Measurements from ENCODE around the gene ALG6.
"Not testable (repeated sequence)": the region's sequence is repeated elsewhere in the genome, so short reads cannot be mapped to it uniquely, and the experiment has no call there.

Gene ALG6

GRCh38 chr1:63330331-63330916 is 37.0 kb upstream of the ALG6 start:
- H3K27ac ChIP-seq, result no peak overlapping the region
- H3K4me3 ChIP-seq, result no peak overlapping the region
- no peak for TF ChIP-seq CTCF (IDR thresholded peaks at IDR 0.05)
- no peaks in the 10 kb centered on the region for H3K36me3 ChIP-seq
- peaks cover 5 to 83% of the 10 kb centered on the region in 2 donors for H3K27me3 ChIP-seq
- DNase-seq, result no peak
- peaks cover 0 to 8% (median 2%) of the 10 kb centered on the region in 4 donors for H3K4me1 ChIP-seq
- intact Hi-C loops (cut with DNase I; ENCODE audit: low total_unique reads), result no loop called here
- H3K9me3 ChIP-seq, result no peaks in the 10 kb centered on the region

- TF ChIP-seq CTCF (IDR thresholded peaks at IDR 0.05), result no peak
- H3K27me3 ChIP-seq, result peaks cover 0 to 17% of the 10 kb centered on the region in 2 donors
- intact Hi-C loops (cut with DNase I; ENCODE audit: low total_unique reads), result no loop called here
Observed at GRCh38 chr1:63342402-63342801, 25.0 kb upstream of the ALG6 start.

GRCh38 chr1:63343922-63344321 is 23.5 kb upstream of the ALG6 start:
- no peak for DNase-seq
- no peaks in the 10 kb centered on the region for H3K9me3 ChIP-seq
- no peak overlapping the region for H3K27ac ChIP-seq
- no peak overlapping the region for H3K4me3 ChIP-seq
- H3K27me3 ChIP-seq, result peaks cover 0 to 17% of the 10 kb centered on the region in 2 donors
- H3K4me1 ChIP-seq, result no peaks in the 10 kb centered on the region
- no peak for TF ChIP-seq CTCF (IDR thresholded peaks at IDR 0.05)
- no peaks in the 10 kb centered on the region for H3K36me3 ChIP-seq
- intact Hi-C loops (cut with DNase I; ENCODE audit: low total_unique reads), result no loop called here

More at GRCh38 chr1:63342402-63342801, 25.0 kb upstream of the ALG6 start:
- Histone ChIP-seq H3K9me3 (no peaks in the 10 kb centered on the region), H3K4me1 (no peaks in the 10 kb centered on the region), H3K36me3 (no peaks in the 10 kb centered on the region), H3K4me3 (no peak overlapping the region), H3K27ac (no peak overlapping the region)
- DNase-seq, result no peak

GRCh38 chr1:63350320-63350719 is 17.1 kb upstream of the ALG6 start:
- no peaks in the 10 kb centered on the region for H3K9me3 ChIP-seq

GRCh38 chr1:63352736-63353135 is 14.7 kb upstream of the ALG6 start:
- intact Hi-C loops (cut with DNase I; ENCODE audit: low total_unique reads), result no loop called here
- no peak for TF ChIP-seq CTCF (IDR thresholded peaks at IDR 0.05)
- no peaks in the 10 kb centered on the region for H3K4me1 ChIP-seq

More at GRCh38 chr1:63350320-63350719, 17.1 kb upstream of the ALG6 start:
- no peak for DNase-seq
- peaks cover 0 to 8% of the 10 kb centered on the region in 2 donors for H3K27me3 ChIP-seq
- no peak overlapping the region for H3K4me3 ChIP-seq
- no peak for TF ChIP-seq CTCF (IDR thresholded peaks at IDR 0.05)
- H3K27ac ChIP-seq, result no peak overlapping the region
- H3K4me1 ChIP-seq, result no peaks in the 10 kb centered on the region
- intact Hi-C loops (cut with DNase I; ENCODE audit: low total_unique reads), result no loop called here
- no peaks in the 10 kb centered on the region for H3K36me3 ChIP-seq

GRCh38 chr1:63356234-63356633 is 11.2 kb upstream of the ALG6 start:
- H3K4me1 ChIP-seq; intact Hi-C loops (cut with DNase I; ENCODE audit: low total_unique reads); H3K9me3 ChIP-seq; H3K4me3 ChIP-seq; DNase-seq; H3K27ac ChIP-seq; H3K36me3 ChIP-seq: not testable (repeated sequence)
- H3K27me3 ChIP-seq, result peaks cover 0 to 16% of the 10 kb centered on the region in 2 donors

More at GRCh38 chr1:63352736-63353135, 14.7 kb upstream of the ALG6 start:
- Histone ChIP-seq H3K27ac (no peak overlapping the region), H3K4me3 (no peak overlapping the region), H3K36me3 (no peaks in the 10 kb centered on the region), H3K9me3 (no peaks in the 10 kb centered on the region), H3K27me3 (peaks cover 0 to 6% of the 10 kb centered on the region in 2 donors)
- no peak for DNase-seq

Data from tibial artery (tissue), 4 donors.